ENCODE data around the gene GJA3.
"Not testable (repeated sequence)": the region's sequence is repeated elsewhere in the genome, so short reads cannot be mapped to it uniquely, and the experiment has no call there.

GJA3 gene

DNA sequence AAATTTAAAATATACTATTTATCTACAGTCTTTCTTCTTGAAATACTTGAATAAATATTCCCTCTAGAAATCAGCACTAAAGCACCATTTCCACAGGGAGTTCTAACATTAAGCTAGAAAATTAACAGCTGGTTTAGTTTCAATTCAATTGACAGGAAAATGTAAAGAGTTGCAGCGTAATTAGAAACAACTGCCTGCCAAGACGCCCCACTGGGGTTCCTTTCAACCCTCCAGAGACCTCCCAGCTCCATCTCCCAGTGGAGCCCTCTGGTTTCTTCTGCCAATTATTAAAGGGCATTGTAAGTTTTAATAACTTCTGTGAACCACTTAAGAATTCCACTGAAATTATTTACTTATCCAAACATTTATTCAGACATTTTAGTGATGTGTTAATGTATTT lies 4.2 kb downstream of the GJA3 start:
- in situ Hi-C loops (cut with HindIII; ENCODE audit: low sequenced_read_pairs), result no loop called here
- DNase-seq (ENCODE audit: low read depth), result no peak
- H3K4me3 ChIP-seq (ENCODE audit: low read depth, low read length), result no peak overlapping the region
- TF ChIP-seq, protein P1, sequence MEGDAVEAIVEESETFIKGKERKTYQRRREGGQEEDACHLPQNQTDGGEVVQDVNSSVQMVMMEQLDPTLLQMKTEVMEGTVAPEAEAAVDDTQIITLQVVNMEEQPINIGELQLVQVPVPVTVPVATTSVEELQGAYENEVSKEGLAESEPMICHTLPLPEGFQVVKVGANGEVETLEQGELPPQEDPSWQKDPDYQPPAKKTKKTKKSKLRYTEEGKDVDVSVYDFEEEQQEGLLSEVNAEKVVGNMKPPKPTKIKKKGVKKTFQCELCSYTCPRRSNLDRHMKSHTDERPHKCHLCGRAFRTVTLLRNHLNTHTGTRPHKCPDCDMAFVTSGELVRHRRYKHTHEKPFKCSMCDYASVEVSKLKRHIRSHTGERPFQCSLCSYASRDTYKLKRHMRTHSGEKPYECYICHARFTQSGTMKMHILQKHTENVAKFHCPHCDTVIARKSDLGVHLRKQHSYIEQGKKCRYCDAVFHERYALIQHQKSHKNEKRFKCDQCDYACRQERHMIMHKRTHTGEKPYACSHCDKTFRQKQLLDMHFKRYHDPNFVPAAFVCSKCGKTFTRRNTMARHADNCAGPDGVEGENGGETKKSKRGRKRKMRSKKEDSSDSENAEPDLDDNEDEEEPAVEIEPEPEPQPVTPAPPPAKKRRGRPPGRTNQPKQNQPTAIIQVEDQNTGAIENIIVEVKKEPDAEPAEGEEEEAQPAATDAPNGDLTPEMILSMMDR (IDR thresholded peaks at IDR 0.05; ENCODE audit: low read depth, low read length, missing control alignments), result no peak

DNA sequence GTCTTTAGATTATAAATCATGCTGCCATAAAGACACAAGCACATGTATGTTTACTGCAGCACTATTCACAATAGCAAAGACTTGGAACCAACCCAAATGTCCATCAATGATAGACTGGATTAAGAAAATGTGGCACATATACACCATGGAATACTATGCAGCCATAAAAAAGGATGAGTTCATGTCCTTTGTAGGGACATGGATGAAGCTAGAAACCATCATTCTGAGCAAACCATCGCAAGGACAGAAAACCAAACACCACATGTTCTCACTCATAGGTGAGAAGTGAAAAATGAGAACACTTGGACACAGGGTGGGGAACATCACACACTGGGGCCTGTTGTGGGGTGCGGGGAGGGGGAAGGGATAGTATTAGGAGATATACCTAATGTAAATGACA lies 7.6 kb downstream of the GJA3 start:
- H3K4me3 ChIP-seq (ENCODE audit: low read depth, low read length); in situ Hi-C loops (cut with HindIII; ENCODE audit: low sequenced_read_pairs); DNase-seq (ENCODE audit: low read depth): not testable (repeated sequence)

DNA sequence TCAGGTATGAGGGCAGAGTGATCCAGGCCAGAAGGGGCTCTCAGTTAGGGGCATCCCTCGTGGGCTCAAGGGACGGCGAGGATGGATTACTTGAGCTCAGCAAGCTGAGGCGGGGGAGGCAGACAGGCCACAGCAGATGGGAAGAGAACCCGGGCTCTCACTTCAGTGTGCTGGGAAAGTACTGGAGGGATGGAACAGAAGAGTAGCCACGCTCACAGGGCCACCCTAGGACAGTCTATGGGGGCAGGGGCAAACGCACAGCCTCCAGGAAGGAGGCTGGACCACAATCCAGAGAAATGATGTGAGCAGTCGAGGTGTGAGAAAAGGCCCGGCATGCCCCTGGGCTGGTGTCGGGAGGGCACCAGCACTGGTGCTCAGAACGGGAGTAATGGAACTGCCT lies 9.2 kb downstream of the GJA3 start:
- no peak for DNase-seq (ENCODE audit: low read depth)
- TF ChIP-seq, protein P1 (IDR thresholded peaks at IDR 0.05; ENCODE audit: low read depth, low read length, missing control alignments), result no peak
- H3K4me3 ChIP-seq (ENCODE audit: low read depth, low read length), result no peak overlapping the region
- in situ Hi-C loops (cut with HindIII; ENCODE audit: low sequenced_read_pairs), result no loop called here

DNA sequence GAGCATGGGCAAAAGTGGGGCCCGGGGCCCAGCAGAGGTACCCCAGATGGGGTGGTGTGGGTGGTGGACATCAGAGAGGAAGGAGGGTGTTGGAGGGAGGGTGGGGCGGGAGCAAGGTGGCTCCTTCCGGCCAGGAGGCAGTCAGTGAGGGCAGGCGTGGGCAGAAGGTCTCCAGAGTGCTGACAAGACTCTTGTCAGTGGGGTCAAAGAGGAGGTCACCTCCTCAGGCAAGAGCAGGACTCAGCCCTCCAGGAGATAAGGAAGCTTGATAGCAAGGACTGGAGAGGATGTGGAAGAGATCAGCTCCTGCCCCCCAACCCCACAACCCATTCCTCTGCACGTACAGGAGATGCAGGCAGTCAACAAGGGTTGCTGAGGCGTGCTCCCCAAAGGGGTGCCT lies 9.8 kb downstream of the GJA3 start:
- in situ Hi-C loops (cut with HindIII; ENCODE audit: low sequenced_read_pairs), result no loop called here
- DNase-seq (ENCODE audit: low read depth), result no peak
- TF ChIP-seq, protein P1 (IDR thresholded peaks at IDR 0.05; ENCODE audit: low read depth, low read length, missing control alignments), result no peak
- H3K4me3 ChIP-seq (ENCODE audit: low read depth, low read length), result no peak overlapping the region

DNA sequence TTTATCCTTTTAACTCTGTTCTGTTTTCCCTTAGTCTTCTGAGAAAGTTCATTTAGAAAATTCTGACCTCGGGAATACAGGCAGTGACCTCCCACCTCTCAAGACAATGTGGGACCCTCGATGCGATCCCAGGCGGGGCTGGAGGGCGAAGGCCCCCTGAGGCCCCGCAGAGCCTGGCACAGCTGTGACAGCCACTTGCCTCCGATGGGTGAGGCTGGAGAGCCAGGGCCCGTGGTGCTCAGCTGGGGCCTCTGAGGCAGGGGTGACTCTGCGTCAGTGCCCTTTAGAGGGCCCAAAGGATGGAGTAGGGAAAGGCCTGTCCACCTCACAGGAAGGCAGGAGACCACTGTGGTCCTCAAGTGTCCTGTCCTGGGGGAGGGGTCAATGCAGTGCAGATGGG lies 10.3 kb downstream of the GJA3 start:
- H3K4me3 ChIP-seq (ENCODE audit: low read depth, low read length), result no peak overlapping the region
- TF ChIP-seq, protein P1 (IDR thresholded peaks at IDR 0.05; ENCODE audit: low read depth, low read length, missing control alignments), result no peak
- no peak for DNase-seq (ENCODE audit: low read depth)
- in situ Hi-C loops (cut with HindIII; ENCODE audit: low sequenced_read_pairs), result no loop called here

DNA sequence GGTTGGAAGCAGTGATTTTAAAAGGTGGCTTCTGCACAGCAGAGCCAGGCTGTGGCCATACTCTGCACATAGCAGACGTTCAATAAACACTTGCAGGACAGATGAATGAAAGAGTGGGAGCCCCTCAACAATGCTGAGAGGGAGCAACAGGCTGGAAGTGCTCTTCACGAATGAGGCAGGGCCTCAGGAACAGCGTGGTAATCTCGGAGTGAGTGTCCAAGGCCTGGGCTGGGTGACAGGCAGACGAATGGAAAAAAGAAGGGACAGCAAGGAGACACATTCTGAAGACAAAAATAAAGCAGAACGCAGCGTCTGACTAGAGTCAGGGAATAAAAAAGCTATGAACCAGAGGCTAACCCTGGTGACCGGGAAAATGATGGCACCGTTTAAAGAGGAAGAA lies 11.1 kb downstream of the GJA3 start:
- H3K4me3 ChIP-seq (ENCODE audit: low read depth, low read length), result no peak overlapping the region
- in situ Hi-C loops (cut with HindIII; ENCODE audit: low sequenced_read_pairs), result no loop called here
- DNase-seq (ENCODE audit: low read depth), result no peak
- TF ChIP-seq, protein P1 (IDR thresholded peaks at IDR 0.05; ENCODE audit: low read depth, low read length, missing control alignments), result no peak

DNA sequence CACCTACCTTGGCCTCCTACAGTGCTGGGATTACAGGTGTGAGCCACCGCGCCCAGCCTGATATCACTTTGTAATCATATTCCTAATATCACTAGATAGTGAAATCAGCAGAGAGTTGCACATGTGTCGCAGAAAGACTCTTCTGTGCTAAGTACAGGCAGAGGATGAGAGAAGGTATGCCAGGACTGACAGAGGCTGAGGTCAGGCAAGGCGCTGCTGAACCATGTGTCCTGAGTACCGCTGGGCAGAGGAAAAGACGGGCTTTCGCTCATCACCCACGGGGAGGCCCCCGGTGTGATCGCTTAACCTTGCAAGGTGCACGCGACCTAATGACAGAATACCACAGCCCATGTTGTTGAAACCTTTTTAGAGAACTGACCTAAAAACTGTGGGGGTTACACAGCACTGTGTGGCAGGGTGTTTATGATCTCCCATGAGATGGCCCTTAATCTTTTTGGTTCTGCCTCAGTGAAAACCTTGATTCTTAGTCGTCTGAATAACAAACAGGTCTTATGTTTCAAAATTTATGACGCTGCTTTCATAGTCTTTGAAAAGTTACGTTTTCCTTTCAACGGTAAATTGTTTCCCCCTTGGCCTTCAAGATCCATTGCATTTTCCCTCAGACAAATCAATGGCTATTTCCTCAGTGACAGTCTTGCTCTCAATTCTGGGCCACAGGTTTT lies 12.2 kb downstream of the GJA3 start:
- TF ChIP-seq, protein P1 (IDR thresholded peaks at IDR 0.05; ENCODE audit: low read depth, low read length, missing control alignments), result no peak
- DNase-seq (ENCODE audit: low read depth), result no peak
- in situ Hi-C loops (cut with HindIII; ENCODE audit: low sequenced_read_pairs), result no loop called here

More for the DNA sequence above, 12.2 kb downstream of the GJA3 start:
- no peak overlapping the region for H3K4me3 ChIP-seq (ENCODE audit: low read depth, low read length)

Data from astrocyte of the cerebellum (primary cell).